CD14-positive monocyte (primary cell): ENCODE data around the gene C1orf50. TPM values are rescaled to one million over a fixed set of nuclear protein-coding genes. Genes with fewer than 3 reads are reported as not detected.

Experiments used
- DNase-seq, 3 donors: peaks; one replicate each; pipeline ENCODE4 v3.0.0-alpha.2; 2011 to 2022
- H2AFZ ChIP-seq: 2 replicates; pipeline ENCODE4 v1.6.0; 2012; ENCODE audit warnings: mild to moderate bottlenecking, low read depth, low read length, inconsistent platforms; ENCODE audit not compliant: insufficient read depth, poor library complexity, severe bottlenecking
- H3K27ac ChIP-seq, 2 donors: 1 replicate in 1 of 2; 2 replicates in 1 of 2; pipeline ENCODE4 v1.5.1; 2012 to 2013; ENCODE audit warnings: low read length in 2 of 2, control low read depth in 1 of 2, inconsistent platforms in 1 of 2, low read depth in 1 of 2, mild to moderate bottlenecking in 1 of 2
- H3K27me3 ChIP-seq, 2 donors: one replicate each; pipeline versions ENCODE4 v1.6.0 to v1.6.1; 2011 to 2013; ENCODE audit warnings: low read length in 2 of 2; ENCODE audit not compliant: control insufficient read depth in 2 of 2, insufficient read depth in 2 of 2
- H3K36me3 ChIP-seq, 2 donors: replicated peaks in 1 of 2; 1 replicate in 1 of 2; 2 replicates in 1 of 2; pipeline versions ENCODE4 v1.5.1 to v1.6.1; 2012 to 2013; ENCODE audit warnings: low read length in 2 of 2, control low read depth in 1 of 2, inconsistent platforms in 1 of 2, mild to moderate bottlenecking in 1 of 2; ENCODE audit not compliant: insufficient read depth in 2 of 2, control insufficient read depth in 1 of 2
- H3K4me1 ChIP-seq, 2 donors: 1 replicate in 1 of 2; 2 replicates in 1 of 2; pipeline versions ENCODE4 v1.5.1 to v1.6.1; 2012 to 2013; ENCODE audit warnings: low read length in 2 of 2, control low read depth in 1 of 2, inconsistent platforms in 1 of 2, mild to moderate bottlenecking in 1 of 2, moderate library complexity in 1 of 2; ENCODE audit not compliant: insufficient read depth in 2 of 2, control insufficient read depth in 1 of 2
- H3K4me2 ChIP-seq: replicated peaks from 2 replicates; pipeline ENCODE3; 2012; ENCODE audit warnings: low read length, moderate library complexity, mild to moderate bottlenecking; ENCODE audit not compliant: poor library complexity, severe bottlenecking; ENCODE audit errors: extremely low read depth
- H3K4me3 ChIP-seq, 3 experiments: fragments of 200-600 bp in 1 of 3; sonication (generic) in 1 of 3; replicated peaks in 1 of 3; 1 replicate in 2 of 3; 2 replicates in 1 of 3; pipeline ENCODE4 v1.5.1; 2011 to 2013; ENCODE audit warnings: low read length in 3 of 3, mild to moderate bottlenecking in 3 of 3, control low read depth in 2 of 3, low read depth in 2 of 3, inconsistent platforms in 1 of 3, moderate library complexity in 1 of 3
- H3K79me2 ChIP-seq: 2 replicates; pipeline ENCODE4 v1.6.0; 2012; ENCODE audit warnings: mild to moderate bottlenecking, control low read depth, inconsistent platforms, low read length, moderate library complexity; ENCODE audit not compliant: insufficient read depth
- H3K9ac ChIP-seq: 2 replicates; pipeline ENCODE4 v1.6.0; 2017; ENCODE audit warnings: low read length, mild to moderate bottlenecking; ENCODE audit not compliant: insufficient read depth, poor library complexity, severe bottlenecking
- H3K9me3 ChIP-seq, 2 donors: replicated peaks in 1 of 2; 1 replicate in 1 of 2; 2 replicates in 1 of 2; pipeline versions ENCODE4 v1.5.1 to v1.6.1; 2012 to 2013; ENCODE audit warnings: low read length in 2 of 2, control low read depth in 1 of 2; ENCODE audit not compliant: control insufficient read depth in 1 of 2, insufficient read depth in 1 of 2
- H4K20me1 ChIP-seq: 2 replicates; pipeline ENCODE4 v1.6.0; 2012; ENCODE audit warnings: mild to moderate bottlenecking, low read length, control low read depth, moderate library complexity; ENCODE audit not compliant: insufficient read depth
- H3K27ac Mint-ChIP-seq, 7 donors: one replicate each; pipeline ENCODE4 v1.8.0; 2020; ENCODE audit warnings: mild to moderate bottlenecking in 7 of 7, mixed read lengths in 7 of 7, moderate library complexity in 6 of 7, inconsistent platforms in 2 of 7
- H3K27me3 Mint-ChIP-seq, 3 donors: one replicate each; pipeline ENCODE4 v1.8.0; 2021 to 2022; ENCODE audit warnings: low read depth in 3 of 3, mild to moderate bottlenecking in 3 of 3, mixed read lengths in 3 of 3, moderate library complexity in 3 of 3, inconsistent platforms in 1 of 3
- H3K36me3 Mint-ChIP-seq, 2 donors: one replicate each; pipeline ENCODE4 v1.8.0; 2020; ENCODE audit warnings: mixed read lengths in 2 of 2, inconsistent platforms in 1 of 2, mild to moderate bottlenecking in 1 of 2
- H3K4me1 Mint-ChIP-seq: one replicate; pipeline ENCODE4 v1.8.0; 2020; ENCODE audit warnings: mild to moderate bottlenecking, mixed read lengths
- H3K4me3 Mint-ChIP-seq, 2 donors: one replicate each; pipeline ENCODE4 v1.8.0; 2020; ENCODE audit warnings: mild to moderate bottlenecking in 2 of 2, mixed read lengths in 2 of 2, moderate library complexity in 1 of 2
- H3K9me3 Mint-ChIP-seq, 7 donors: one replicate each; pipeline ENCODE4 v1.8.0; 2020 to 2022; ENCODE audit warnings: mixed read lengths in 7 of 7, mild to moderate bottlenecking in 6 of 7, moderate library complexity in 6 of 7, inconsistent platforms in 2 of 7
- CTCF ChIP-seq: fragments of 200-600 bp; IDR thresholded peaks from one replicate; pipeline ENCODE4 v1.8.0; 2022; ENCODE audit warnings: antibody characterized with exemption, mild to moderate bottlenecking
- whole genome bisulfite sequencing: methylation state at CpG from one replicate; pipeline ENCODE4 v1.1.5; 2013; ENCODE audit warnings: missing lambda C conversion rate; ENCODE audit not compliant: insufficient coverage; 5-methylcytosine and 5-hydroxymethylcytosine counted together
- intact Hi-C, 2 donors: fragments of 100-400 bp; cut with micrococcal nuclease; formaldehyde crosslinking; loops; one replicate each; pipeline versions ENCODE4 v1.15.0 to v1.15.1; 2023
- polyA plus RNA-seq, 3 donors: library from polyadenylated mRNA; depleted of rRNA in 1 of 3; unstranded in 2 of 3; stranded (reverse) in 1 of 3; fragments of 300-500 nt in 2 of 3; fragments of >200 nt in 1 of 3; fragmentation: Illumina TruSeq in 2 of 3; gene quantifications; 1 replicate in 2 of 3; 2 replicates in 1 of 3; pipeline ENCODE4 v1.2.3, GENCODE V29; 2012 to 2021

C1orf50 gene
- polyA plus RNA-seq, 3 donors = 3.7 to 9.2 (median 4.3) TPM

GRCh38 chr1:42825036-42825851 lies 58.2 kb downstream of the C1orf50 start:
- peaks cover 13 to 48% of the 10 kb centered on the region in 2 donors for H3K36me3 ChIP-seq
- H4K20me1 ChIP-seq = peaks cover 11% of the 10 kb centered on the region
- H3K27ac ChIP-seq = no peak overlapping the region
- Mint-ChIP-seq H3K4me3 (no peak overlapping the region), H3K4me1 (peaks cover 16% of the 10 kb centered on the region), H3K27ac (no peak overlapping the region), H3K9me3 (no peaks in the 10 kb centered on the region), H3K27me3 (peaks cover 0 to 2% (median 0%) of the 10 kb centered on the region in 3 donors), H3K36me3 (peaks cover 33 to 44% of the 10 kb centered on the region in 2 donors)
- H2AFZ ChIP-seq = no peak overlapping the region
- peaks cover 12% of the 10 kb centered on the region for H3K79me2 ChIP-seq
- no peak overlapping the region for H3K9ac ChIP-seq
- no peak for DNase-seq
- H3K4me3 ChIP-seq = no peak overlapping the region
- no peaks in the 10 kb centered on the region for H3K9me3 ChIP-seq
- intact Hi-C loops = no loop called here
- WGBS = 83% methylated on average over 3 of the region's 10 CpGs
- TF ChIP-seq CTCF = no peak
- no peaks in the 10 kb centered on the region for H3K27me3 ChIP-seq
- H3K4me2 ChIP-seq = no peak overlapping the region
- H3K4me1 ChIP-seq = peaks cover 4 to 15% of the 10 kb centered on the region in 2 donors

Other genes with a start within 250 kb of the C1orf50 start
- gene PPIH, start 108.8 kb upstream of the C1orf50 start, polyA plus RNA-seq = 10 to 100 TPM; 28.1 to 31.0 (median 28.8) TPM
- gene YBX1, start 84.8 kb upstream of the C1orf50 start, polyA plus RNA-seq = 100 to 1,000 TPM in 1 of 3 donors, 10 to 100 TPM in 2; 65.7 to 301 (median 70.2) TPM
- not detected for gene CLDN19, start 27.0 kb upstream of the C1orf50 start, polyA plus RNA-seq
- 10 to 100 TPM; 16.8 to 56.9 (median 16.9) TPM for gene P3H1, start 221 bp upstream of the C1orf50 start, polyA plus RNA-seq
- gene TMEM269, start 17.7 kb downstream of the C1orf50 start, polyA plus RNA-seq = under 1 TPM in 1 of 3 donors, not detected in 2; 0.07 TPM
- 10 to 100 TPM in 1 of 3 donors, 1 to 10 TPM in 2; 6.0 to 22.7 (median 8.4) TPM for gene ERMAP, start 49.9 kb downstream of the C1orf50 start, polyA plus RNA-seq
- gene SVBP, start 50.1 kb downstream of the C1orf50 start, polyA plus RNA-seq = 10 to 100 TPM; 19.5 to 56.1 (median 54.3) TPM
- gene ZNF691, start 79.4 kb downstream of the C1orf50 start, polyA plus RNA-seq = 1 to 10 TPM; 1.3 to 6.7 (median 1.8) TPM
- 1 to 10 TPM in 1 of 3 donors, under 1 TPM in 2; 0.56 to 5.0 (median 0.71) TPM for gene SLC2A1, start 191.6 kb downstream of the C1orf50 start, polyA plus RNA-seq